Sciatic nerve (tissue), 2 donors: ENCODE results near the gene OR5I1. TPM values are rescaled to one million over a fixed set of nuclear protein-coding genes. Genes with fewer than 3 reads are reported as not detected.
A peak's percentile ranks its signal among the peaks of the same experiment; 100 is the strongest.
"Not testable (repeated sequence)": the region's sequence is repeated elsewhere in the genome, so short reads cannot be mapped to it uniquely, and the experiment has no call there.

Source experiments
- ATAC-seq: fragments of 200-7000 bp; cut with Tn5 transposase; one replicate; pipeline ENCODE4 v1.9.1; 2020; ENCODE audit warnings: mild to moderate bottlenecking, moderate library complexity
- DNase-seq: peaks from one replicate; pipeline ENCODE4 v3.0.0-alpha.2; 2020; ENCODE audit warnings: low spot score
- intact Hi-C: fragments of 100-400 bp; cut with DNase I; formaldehyde crosslinking; loops from one replicate; pipeline ENCODE4 v1.14.2; 2022
- total RNA-seq: library from RNA; stranded (reverse); fragmentation: NEBNext Ultra II Directional; extraction: Animal tissue kit (Norgen Biotek cat#: 25700); gene quantifications from one replicate; pipeline ENCODE4 v1.2.1, GENCODE V29; 2021
- donor health status: DM: no; HTN: no; CAD: no.
- donor health status: DM: no; HTN: no; CAD: no.

Gene OR5I1
- total RNA-seq, result not detected

DNA sequence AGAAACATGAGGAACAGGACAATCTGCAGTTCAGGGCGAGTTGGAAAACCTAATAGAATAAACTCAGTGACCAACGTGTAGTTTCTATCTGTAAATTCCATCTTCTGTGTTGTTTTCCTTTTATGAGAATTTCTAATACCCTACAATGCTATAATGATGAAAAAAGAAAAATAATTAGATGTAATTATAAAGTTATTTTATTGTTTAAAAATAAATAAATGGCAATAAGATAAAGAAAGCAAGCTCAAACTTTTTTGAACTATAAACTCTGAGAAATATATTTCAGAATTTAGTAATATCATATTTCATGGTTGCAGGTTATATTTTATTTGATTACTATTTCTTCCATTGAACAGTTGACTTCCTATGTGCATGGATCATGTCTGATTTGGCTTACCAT is at the start of gene OR5I1:
OR5I1 (minus strand) TSS at position 101 of the 400 bp plus-strand sequence; CDS start at position 101, 0 bp downstream.
- no peak for DNase-seq
- no peak for ATAC-seq
- intact Hi-C loops, result no loop called here

DNA sequence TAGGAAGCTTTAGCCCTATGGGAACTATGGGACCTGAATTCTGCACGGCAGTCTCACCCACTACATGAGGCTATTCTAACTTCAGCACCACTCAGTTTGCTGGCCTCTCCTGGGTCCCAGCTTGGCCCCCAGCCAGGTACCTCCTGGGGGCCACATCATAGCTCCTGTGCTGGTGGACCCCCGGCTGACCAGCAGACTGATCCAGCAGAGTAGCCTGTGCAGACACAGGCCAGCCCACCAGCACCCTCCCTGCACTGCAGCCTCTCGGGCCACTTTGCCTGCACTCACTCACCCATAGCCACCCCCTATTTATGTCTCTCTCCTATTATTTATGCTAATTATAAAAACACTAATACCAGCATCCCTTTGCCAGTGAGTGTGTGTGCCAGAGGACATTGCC is 34.7 kb upstream of the OR5I1 start:
- DNase-seq (no peak), ATAC-seq (no peak)
- intact Hi-C loops, result no loop called here

DNA sequence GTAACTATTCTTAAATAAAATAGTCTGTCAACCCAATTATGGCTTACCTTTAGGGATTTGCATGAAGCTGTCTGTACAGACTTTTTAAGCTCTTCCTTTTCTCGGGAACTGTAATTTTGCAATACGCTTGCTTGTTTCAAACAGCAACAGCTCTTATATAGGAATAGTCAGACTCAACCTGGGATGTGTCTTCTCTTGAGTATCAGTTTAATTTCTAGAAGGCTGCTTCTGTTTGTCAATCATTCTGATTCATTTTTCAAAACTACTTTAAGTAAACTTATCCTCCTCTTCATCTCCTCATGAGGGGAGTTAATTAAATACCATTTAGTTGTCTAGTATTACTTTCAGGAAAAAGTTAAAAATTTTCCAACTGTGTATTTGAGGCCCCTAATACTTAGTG is 33.6 kb upstream of the OR5I1 start, which contains the start of gene OR10AG1:
OR10AG1 (minus strand) TSS at position 101 of the 400 bp plus-strand sequence; CDS start at position 63, 38 bp downstream.
- ATAC-seq (no peak), DNase-seq (no peak)
- intact Hi-C loops, result no loop called here

DNA sequence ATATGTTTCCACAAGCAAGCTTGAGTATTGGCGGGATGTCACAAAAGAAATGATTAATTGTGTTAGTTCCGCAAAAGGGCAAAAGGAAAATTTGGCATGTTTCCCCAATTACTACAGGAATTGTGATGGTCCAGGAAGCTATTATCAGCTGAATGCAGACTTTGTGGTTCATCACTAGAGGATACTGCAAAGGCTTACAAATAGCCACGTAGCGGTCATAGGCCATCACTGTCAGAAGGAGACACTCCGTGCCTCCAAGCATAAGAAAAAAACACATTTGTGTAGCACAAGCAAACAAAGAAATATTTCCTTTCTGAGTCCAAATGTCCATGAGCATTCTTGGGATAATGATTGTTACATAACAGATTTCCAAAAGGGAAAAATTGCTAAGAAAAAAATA is 31.7 kb upstream of the OR5I1 start:
- DNase-seq, result no peak
- ATAC-seq, result no peak
- intact Hi-C loops, result no loop called here

DNA sequence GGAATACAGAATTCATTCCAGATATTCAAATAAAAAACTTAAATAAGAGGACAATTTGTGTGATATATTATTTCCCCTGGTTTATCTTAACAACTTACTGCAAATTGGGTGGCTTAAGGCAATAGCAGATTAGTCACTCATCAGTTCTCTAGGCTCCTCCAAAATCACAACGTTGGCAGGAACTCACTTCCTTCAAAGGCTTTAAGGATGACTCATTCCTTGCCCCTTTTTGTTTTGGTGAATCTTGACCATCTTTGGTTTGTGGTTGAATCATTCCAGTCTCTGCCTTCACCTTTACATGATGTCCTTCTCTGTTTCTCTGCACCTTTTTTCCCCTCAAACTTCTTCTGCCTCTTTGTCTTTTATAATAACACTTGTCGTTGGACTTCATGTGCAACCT is 30.2 kb upstream of the OR5I1 start:
- ATAC-seq (no peak), DNase-seq (no peak)
- intact Hi-C loops, result no loop called here

DNA sequence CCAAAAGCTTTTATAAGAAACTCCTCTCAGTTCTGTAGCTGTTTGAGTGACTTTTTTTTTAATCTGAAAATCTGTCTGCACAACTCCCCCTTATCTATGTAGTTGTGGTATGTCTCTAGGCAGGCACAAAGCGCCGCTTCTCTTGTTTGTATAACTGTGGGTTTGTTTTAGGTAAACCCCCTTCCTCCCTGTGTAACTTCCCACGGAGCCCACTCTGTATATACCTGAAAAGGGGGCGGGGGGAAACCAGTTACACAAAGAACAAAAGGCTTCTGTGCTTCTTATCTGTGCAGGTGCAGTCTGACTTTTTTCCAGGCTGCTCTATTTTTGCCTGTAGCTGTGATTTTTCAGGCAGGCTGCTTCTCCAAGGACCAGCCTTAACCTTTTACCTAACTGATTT is 20.3 kb upstream of the OR5I1 start:
- no peak for ATAC-seq
- DNase-seq, result no peak
- intact Hi-C loops, result no loop called here

DNA sequence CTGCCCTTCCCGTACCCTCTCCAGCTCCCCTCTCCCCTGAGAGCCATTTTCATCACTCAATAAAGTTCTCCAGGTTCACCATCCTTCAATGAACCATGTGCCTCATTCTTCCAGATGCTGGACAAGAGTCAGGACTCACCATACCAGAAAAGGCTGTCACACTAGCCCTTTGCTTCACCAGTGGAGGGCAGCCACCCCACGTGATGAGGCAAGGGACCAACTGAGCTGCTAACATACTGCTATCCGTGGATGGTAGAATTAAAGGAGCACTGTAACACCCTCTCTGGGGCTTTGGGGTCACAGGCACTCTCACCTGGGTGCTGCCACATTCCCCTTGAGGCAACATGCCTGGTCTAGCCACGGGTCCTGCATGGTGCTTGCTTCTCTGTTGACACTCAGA is 13.1 kb upstream of the OR5I1 start:
- ATAC-seq (no peak), DNase-seq (no peak)
- intact Hi-C loops, result loop anchor here (10.0 kb wide), 1 partner anchor 835 kb away; no protein-coding TSS in a partner anchor

DNA sequence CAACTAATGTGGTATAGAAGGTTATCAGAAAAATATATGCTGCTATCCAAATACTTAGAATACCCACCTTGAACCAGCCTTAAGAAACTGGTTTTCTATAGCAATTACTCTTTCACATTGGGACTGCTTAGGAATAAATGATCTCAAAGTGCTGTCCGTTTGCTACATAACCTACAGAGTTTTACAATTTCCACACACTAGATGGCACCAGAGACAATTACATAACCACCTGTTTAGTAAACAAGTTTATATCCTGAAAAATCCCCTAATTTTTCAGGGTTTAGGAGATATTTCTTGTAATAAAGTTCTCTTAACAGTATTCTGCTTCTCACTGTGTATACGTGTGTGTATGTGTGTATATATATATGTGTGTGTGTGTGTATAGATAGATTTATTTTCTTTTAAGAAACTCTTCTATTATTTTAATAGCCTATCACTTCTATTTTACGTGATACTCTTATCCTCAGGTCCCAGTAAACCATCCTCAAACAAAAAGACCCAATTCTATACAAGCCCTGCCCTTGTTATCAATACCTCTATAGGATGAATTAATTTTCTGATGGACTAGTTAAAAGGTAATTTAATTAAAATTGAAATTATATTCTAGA is 6.7 kb upstream of the OR5I1 start:
- intact Hi-C loops, result loop anchor here (10.0 kb wide), 1 partner anchor 842 kb away; no protein-coding TSS in a partner anchor
- no peak for DNase-seq
- peak; percentile 39 for ATAC-seq

DNA sequence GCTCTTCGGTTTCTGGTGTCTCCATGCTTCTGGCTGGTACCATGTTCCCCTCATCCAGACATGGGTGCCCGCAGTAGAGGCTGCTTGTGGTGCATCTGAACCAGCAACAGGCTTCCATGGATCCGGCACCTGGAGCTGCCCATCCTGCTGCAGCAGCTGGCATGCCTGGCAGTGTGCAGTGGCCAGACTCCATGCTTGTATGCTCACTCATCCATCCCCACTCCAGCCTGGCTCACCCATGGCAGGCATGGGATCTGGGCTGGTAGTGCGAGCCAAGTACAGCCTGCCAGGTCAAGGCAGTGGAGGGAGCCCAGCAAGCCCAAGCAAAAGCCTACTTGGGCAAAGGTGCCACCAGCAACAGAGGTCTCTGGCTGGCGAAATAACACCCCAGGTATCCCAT is 15.7 kb downstream of the OR5I1 start:
- ATAC-seq (no peak), DNase-seq (no peak)
- intact Hi-C loops, result no loop called here

DNA sequence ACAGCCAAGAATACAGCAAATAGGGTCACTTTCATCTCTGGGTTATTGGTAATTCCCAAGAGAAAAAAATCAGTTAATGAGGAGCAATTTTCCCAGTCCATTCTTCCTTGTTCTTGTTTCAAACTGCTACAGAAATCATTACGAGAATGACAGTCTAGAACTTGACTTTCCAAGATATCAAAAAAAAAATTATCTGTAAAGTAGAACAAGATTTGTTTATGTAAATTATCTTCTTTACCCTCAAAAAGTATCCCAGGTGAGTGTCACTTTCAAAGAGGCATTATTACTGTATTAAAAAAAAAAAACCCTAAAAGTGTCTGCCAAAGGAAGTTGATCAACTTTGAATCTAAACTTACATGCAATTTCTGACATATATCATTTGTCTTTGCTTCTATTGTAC is 21.7 kb downstream of the OR5I1 start, which contains the start of gene OR5W2:
OR5W2 (minus strand) TSS at position 101 of the 400 bp plus-strand sequence; CDS start at position 101, 0 bp downstream.
- DNase-seq (no peak), ATAC-seq (no peak)
- intact Hi-C loops, result no loop called here

DNA sequence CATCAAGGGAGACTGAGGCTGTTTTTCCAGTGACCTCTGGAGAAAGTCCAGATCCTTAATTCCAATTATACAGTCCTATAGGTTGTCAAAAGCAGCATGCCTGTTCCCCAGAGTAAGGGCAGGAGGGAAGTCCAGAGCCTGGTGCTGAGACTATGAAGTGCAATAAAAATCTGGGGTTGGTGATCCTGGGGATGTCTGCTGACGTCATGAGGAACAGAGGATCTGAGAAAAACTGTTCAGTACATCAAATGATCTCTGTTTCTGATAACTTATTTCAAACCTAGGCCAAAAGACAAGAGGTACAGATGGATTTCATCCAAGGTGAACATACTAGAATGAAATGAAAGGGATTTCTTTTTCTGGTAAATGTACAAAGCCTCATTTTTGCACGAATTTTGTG is 33.9 kb downstream of the OR5I1 start:
- DNase-seq (no peak), ATAC-seq (no peak)
- intact Hi-C loops, result no loop called here

DNA sequence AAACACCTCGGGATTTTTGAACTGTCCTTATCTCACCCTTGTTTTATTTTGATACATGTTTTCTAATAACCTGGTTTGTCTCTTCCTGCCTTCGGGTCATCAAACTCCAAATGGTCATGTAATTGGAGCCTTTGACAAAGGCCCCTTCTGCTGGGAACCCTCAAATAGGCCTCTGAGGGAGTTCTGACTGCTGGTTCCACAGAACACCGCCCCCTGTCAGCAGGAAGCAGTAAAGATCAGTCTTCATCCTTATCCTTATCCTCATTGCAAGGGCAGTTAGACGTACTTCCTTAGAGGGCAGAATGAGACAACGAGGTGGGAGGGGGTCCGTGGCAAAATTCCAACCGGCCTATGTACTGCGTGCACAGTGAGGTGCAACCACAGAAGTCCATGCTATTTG is 41.0 kb downstream of the OR5I1 start:
- DNase-seq (no peak), ATAC-seq (no peak)
- intact Hi-C loops, result no loop called here

DNA sequence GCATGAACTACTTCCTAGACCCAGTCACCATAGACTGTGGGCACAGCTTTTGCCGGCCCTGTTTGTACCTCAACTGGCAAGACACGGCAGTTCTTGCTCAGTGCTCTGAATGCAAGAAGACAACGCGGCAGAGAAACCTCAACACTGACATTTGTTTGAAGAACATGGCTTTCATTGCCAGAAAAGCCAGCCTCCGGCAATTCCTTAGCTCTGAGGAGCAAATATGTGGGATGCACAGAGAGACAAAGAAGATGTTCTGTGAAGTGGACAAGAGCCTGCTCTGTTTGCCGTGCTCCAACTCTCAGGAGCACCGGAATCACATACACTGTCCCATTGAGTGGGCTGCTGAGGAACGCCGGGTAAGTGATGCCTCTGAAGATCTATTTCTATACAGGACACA is 50.7 kb downstream of the OR5I1 start:
- intact Hi-C loops, DNase-seq, ATAC-seq: not testable (repeated sequence)

Other genes with a start within 250 kb of the OR5I1 start
- not detected for gene OR5D13, start 163.0 kb downstream of the OR5I1 start, total RNA-seq
- not detected for gene OR5D14, start 140.8 kb downstream of the OR5I1 start, total RNA-seq
- gene OR5L1, start 125.0 kb downstream of the OR5I1 start, total RNA-seq, result not detected
- gene OR5D18, start 116.8 kb downstream of the OR5I1 start, total RNA-seq, result not detected
- gene OR5L2, start 109.2 kb downstream of the OR5I1 start, total RNA-seq, result not detected
- gene OR5D16, start 97.6 kb downstream of the OR5I1 start, total RNA-seq, result not detected
- gene TRIM51, start 53.1 kb downstream of the OR5I1 start, total RNA-seq, result not detected
- not detected for gene OR5W2, start 21.8 kb downstream of the OR5I1 start, total RNA-seq
- gene OR10AG1, start 33.5 kb upstream of the OR5I1 start, total RNA-seq, result not detected
- gene OR5F1, start 58.2 kb upstream of the OR5I1 start, total RNA-seq, result not detected
- gene OR5AS1, start 91.3 kb upstream of the OR5I1 start, total RNA-seq, result not detected
- not detected for gene OR8I2, start 156.9 kb upstream of the OR5I1 start, total RNA-seq
- gene OR8H2, start 167.3 kb upstream of the OR5I1 start, total RNA-seq, result not detected
- gene OR8H3, start 186.0 kb upstream of the OR5I1 start, total RNA-seq, result not detected
- gene OR8J3, start 203.8 kb upstream of the OR5I1 start, total RNA-seq, result not detected
- gene OR8K5, start 223.9 kb upstream of the OR5I1 start, total RNA-seq, result not detected
- not detected for gene OR5J2, start 240.2 kb upstream of the OR5I1 start, total RNA-seq